NCI-H82 treated with DMSO at 0.1 percent for 48 hours (cell line): ENCODE results near the gene STAU1.
"Not testable (repeated sequence)": the region's sequence is repeated elsewhere in the genome, so short reads cannot be mapped to it uniquely, and the experiment has no call there.

ENCODE experiments used
- DNase-seq: peaks from one replicate; lab custom pipeline; 2025; ENCODE audit not compliant: unreplicated experiment; lab: John Stamatoyannopoulos, UW

STAU1 gene, protein sequence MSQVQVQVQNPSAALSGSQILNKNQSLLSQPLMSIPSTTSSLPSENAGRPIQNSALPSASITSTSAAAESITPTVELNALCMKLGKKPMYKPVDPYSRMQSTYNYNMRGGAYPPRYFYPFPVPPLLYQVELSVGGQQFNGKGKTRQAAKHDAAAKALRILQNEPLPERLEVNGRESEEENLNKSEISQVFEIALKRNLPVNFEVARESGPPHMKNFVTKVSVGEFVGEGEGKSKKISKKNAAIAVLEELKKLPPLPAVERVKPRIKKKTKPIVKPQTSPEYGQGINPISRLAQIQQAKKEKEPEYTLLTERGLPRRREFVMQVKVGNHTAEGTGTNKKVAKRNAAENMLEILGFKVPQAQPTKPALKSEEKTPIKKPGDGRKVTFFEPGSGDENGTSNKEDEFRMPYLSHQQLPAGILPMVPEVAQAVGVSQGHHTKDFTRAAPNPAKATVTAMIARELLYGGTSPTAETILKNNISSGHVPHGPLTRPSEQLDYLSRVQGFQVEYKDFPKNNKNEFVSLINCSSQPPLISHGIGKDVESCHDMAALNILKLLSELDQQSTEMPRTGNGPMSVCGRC

DNA sequence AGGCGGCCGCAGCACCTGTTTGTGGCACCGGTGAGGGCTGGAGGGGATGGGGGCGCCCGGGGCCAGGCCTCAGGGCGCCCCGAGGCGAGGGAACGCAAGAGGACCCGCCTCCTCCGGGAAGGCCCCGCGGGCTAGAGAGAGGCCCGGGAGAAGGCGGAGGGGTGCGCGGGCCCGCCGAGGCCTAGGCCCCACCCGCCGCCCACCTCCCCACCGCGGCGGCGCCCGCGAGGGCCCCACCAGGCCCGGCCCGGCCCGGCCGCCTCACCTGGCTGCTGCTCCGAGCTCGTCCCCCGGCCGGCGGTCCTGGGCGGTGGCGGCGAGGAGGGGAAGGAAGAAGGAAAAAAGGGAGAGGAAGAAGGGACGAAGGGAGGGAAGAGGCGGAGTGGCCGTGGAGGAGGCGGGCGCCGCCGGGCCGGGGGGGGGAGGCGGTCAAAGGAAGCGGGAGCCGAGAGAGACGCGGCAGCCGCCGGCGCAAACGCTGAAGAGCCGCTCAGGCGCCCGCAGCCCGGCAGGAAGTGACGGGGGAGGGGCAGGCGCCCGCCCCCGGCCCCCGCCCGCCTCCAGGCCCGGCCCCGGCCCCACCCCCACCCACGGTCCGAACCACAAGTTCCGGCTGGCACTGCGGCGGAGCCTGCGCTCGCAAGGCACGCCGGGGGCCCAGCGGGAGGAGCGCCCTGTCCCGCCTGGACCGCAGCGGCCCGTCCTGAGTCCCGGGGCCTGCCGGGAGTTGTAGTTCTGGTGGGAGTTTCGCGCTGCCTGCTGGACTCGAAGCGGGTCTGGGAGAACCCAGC, at the start of gene STAU1:
Gene STAU1 (minus strand): TSS at position 484 of the 791 bp plus-strand sequence. CDS start 22,133 bp downstream, outside the sequence.
- peak; percentile 85 for DNase-seq

DNA sequence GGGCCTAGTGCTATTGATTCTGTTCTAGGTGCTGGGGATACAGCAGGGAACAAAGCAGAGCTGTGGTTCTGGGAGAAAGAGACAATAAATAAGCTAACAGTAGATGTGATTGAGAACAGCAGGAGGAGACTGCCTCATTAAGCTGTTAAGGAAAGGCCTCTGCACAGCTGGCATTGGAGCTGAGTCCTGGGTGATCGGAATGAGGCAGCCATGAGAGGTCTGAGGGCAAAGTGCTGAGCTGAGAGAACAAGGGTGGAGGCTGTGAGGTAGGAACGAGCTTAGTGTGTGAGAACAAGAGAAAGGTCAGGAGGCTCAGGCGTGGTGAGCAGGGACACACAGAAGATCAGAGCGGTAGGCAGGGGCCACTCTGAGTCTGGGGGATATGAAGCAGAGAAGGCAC, 49.4 kb upstream of the STAU1 start:
- DNase-seq, result no peak

DNA sequence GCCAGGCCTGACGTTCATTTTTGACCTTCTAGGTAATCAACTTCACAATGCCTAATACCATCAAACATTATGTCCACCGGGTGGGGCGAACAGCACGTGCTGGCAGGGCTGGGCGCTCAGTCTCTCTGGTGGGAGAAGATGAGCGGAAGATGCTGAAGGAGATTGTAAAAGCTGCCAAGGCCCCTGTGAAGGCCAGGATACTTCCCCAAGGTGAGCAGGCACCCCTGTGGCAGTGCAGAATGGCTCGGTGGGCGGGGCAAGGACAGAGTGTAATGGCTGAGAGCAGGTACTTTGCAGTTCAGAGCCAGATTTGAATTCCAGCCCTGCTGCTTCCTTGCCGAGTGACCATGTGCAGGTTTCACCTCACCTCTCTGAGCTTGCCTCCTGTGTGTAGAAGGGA, 48.2 kb upstream of the STAU1 start:
- DNase-seq, result no peak

DNA sequence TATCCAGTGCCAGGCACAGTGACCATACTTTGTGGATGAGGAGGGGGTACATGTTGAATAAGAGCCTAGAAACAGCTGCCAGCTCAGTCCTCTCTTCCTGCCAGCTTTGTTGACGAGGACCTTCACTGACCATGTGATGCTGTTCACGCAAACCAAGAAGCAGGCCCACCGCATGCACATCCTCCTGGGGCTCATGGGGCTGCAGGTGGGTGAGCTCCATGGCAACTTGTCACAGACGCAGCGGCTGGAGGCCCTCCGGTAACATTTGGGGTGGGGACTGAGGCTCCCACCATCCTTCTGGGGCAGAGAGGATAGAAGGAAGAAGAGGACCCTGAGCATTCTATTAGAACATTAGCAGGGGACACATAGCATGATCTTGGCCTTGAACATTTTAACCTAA, 46.7 kb upstream of the STAU1 start:
- no peak for DNase-seq

DNA sequence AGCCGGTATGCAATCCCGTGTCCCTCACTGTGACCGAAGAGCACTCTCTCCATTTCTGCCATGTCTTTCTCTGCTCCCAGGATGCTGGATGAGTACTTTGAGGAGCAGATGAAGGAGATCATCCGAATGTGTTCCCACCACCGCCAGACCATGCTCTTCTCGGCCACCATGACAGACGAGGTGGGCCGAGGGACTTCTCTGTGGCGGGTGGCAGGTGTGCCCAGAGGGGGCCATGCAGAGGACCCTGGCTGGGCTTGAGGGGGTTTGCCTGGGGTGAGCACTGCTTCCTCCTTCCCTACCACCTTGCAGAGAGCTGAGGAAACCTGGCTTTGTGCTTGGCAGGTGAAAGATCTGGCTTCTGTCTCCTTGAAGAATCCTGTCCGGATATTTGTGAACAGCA, 45.1 kb upstream of the STAU1 start:
- no peak for DNase-seq

DNA sequence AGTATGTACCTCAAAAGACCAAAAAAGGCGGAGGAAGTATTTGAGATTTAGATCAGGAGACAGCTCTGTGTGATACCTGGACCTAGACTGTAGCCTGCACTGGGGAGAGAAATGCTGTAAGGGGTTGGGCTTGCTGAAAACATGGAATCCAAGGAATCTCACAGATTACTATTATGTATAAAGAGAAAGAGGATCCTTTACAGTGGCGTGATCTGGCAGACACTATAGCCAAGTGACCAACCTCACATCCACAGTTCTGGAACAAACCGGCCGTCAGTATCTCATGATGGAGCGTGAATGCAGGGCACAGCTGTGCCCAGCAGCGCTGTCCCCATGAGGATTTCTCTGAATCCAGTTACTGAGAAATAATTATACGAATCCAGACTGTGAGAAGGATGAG, 43.3 kb upstream of the STAU1 start:
- DNase-seq, result no peak

DNA sequence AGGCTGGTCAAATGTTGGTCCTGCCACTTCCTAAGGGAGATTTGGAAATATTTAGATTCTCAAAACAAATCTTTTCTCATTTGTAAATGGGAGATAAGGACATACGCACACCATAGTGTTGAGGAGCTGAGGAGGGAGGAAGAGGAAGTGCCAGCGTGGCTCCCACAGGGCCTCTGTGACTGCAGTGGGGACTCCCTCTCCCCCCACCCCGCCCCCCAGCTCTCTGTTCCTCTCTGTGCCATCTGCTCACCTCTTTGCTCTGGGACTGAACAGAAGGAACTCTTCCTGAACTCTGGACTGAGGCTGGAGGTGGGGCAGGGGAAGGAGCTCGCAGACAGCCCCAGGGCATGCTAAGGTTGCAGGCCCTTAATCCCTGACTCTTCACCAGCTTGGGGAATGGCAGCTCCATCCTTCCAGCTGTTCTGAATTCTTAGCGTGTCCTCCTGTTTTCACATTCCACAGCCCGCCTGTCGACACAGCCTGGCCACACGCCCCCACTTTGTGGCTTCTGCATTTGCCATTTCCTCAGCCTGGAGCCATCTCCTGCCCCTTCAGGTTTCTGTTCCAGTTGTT, 42.5 kb upstream of the STAU1 start:
- DNase-seq, result peak; percentile 81

DNA sequence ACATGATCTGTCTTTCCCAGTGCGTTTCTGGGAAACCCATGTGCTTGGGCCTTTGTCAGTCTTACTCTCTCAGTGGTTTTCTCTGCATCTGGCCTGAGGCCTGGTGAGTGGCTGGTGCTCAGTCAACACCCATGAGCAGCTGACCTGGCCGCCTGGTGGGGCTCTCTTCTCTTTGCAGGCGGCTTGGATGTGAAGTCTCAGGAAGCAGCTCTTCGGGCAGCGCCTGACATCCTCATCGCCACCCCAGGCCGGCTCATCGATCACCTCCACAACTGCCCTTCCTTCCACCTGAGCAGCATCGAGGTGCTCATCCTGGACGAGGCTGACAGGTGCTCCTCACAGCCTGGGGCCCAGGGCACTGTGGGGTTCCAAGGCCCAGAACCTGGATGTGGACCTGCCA, 41.9 kb upstream of the STAU1 start:
- DNase-seq, result no peak

DNA sequence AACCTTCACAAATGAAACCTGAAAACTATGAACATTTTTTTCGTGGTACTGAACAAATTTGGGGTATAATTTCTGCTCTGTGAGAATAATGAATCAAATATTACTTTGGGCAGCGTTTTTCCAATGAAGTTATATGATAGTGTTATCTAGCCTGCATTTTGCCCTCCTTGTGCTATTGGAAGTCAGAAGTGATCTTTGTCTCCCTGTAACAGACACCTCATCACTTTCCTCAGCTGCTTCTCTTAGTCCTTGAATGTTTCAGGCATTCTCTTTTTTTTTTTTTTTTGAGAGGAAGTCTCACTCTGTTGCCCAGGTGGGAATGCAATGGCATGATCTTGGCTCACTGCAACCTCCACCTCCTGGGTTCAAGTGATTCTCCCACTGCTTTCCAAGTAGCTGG, 41.2 kb upstream of the STAU1 start:
- no peak for DNase-seq

DNA sequence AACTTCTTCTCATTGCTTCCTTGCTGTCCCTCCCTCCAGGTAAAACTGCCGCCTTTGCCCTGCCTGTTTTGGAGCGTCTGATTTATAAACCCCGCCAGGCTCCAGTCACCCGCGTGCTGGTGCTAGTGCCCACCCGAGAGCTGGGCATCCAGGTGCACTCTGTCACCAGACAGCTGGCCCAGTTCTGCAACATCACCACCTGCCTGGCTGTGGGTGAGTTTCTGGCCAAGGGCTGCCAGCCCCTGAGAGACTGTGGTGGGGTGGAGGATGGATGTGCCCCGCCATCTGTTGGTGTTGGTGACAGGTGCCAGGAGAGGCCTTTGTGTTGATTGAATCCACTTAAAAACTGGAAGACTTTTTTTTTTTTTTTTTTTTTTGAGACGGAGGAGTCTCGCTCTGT, 40.5 kb upstream of the STAU1 start:
- no peak for DNase-seq

DNA sequence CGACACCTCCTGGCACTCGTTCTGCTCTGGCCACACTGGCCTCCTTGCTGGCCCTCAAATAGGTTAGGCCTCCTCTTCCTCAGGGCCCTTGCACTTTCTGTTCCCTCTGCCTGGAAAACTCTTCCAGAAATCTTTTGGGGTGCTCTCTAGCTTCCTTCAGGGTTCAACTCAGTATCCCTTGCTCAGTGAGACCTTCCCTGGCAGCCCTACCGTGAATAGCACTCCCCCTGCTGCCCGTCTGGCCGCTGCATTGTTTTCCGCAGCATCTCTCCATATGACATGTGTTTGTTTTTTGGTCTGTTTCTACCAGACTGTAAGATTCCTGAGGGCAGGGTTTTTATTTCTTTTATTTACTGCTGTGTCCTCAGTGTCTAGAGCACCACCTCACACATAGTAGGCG, 37.8 kb upstream of the STAU1 start:
- DNase-seq, result no peak

DNA sequence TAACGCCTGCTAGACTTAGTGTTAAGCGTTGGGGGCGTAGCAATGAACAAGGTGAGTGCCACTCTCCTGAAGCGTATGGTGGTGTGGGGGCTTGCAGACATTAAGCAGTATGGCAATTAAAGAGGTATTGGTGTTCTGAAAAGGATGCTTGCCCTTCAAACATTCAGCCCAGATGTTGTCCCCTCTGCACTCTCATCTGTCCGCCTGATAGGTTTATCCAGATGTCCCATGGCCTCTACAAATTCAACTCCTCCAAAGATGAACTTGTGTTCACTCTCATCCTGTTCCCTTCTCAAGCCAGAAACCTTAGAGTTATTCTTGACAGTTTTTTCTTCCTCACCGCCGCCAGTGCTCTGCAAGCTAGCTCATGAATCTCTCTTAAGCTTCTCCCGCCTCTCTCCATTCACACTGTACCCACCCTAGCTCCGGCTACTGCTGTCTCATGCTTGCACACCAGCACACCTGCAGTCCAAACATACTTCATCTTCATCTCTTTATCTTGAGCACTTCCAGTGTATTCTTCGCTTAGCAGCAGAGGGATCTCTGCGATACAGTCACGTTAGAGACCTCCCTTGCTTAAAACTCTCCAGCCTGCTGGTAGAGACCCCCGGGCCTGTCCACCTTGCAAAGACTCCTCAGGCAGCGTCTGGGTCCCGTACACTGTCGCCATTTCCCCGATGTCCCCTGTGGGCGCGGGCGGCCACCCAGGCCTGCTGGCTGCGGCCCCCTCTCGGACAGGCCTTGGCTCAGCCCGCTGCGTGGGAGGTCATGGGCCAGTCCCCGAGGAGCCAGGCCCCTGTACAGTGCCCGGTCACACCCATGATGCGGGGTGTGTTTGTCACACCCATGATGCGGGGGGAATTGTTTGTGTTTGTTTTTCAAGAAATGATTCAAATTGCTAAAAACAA, 32.0 kb upstream of the STAU1 start:
- DNase-seq, result no peak

DNA sequence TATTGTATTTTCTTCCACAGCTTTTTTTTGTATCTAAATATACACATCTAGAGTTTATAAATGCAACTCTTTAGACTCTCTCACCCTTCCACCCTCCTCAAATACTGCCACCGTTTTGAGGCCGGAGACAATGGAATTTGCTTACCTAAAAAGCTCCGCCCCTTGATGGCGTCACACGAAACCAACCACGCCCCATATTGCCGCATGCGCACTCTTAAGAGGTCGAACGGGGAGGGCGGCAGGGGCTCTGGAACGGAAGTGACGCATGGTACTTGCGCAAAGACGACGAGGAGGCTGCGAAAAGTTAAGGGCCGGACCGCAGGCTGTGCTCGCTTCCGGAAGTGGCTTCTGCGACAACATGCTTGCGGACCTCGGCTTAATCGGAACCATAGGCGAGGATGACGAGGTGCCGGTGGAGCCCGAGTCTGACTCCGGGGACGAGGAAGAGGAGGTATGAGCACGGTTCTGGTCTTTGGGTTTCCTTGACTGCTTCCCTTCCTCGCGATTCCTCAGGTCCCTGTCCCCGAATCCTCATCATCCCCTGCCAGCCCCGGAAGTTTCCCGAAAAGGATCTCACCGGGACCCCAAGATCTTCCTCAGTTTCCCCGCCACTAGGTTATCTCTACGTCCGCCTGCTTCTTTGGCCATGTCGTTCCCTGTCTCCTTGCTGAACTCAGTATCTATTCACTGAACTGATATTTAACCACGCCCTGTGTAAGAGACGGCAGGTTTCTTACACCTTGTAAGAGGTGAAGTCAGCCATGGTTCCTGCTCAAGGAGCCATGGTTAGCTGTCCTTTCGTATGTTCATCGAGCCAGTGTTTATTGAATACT, 31.2 kb upstream of the STAU1 start, which contains the start of gene DDX27:
Gene DDX27 (plus strand): TSS at position 326 of the 833 bp plus-strand sequence. CDS start 33 bp downstream, at position 359.
- DNase-seq, result peak; percentile 99

DNA sequence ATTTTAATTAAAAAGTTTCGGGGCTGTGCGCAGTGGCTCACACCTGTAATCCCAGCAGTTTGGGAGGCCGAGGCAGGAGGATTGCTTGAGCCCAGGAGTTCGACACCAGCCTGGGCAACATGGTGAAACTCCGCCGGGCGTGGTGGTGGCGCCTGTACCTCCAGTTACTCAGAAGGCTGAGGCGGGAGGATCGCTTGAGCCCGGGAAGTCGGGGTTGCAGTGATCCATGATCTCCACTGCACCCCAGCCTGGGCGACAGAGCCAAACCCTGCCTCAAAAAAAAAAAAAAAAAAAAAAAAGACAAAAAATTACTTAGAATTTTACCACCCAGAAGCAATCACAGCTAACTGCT, 30.6 kb upstream of the STAU1 start:
- DNase-seq, result not testable (repeated sequence)

DNA sequence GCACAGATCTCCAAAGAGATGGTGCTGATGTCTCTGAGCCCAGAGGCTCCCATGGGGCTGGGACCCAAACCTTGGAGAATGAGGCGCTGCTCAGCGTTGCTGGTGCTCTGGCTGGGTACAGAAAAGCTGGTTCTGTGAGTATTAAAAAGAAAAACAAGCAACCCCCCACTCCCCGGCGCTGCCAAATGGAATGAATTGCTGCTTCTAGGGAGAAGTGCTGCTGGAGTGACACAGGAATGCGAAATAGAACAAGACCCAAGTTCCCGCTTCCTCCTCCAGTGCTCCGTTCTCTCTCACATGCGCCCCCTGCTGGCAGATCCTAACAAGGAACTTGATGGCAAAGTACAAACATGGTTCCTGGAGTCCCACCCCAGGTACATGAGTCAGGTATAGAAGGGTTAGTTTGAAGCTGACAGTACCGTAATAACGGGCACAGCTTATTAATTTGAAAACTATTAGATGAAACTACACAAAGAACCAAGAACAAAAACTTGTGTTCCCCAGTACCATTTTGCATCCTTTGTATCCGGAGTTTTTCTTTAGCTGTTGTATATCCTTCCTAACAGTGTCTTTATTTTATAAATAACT, 29.0 kb upstream of the STAU1 start:
- peak; percentile 79 for DNase-seq

DNA sequence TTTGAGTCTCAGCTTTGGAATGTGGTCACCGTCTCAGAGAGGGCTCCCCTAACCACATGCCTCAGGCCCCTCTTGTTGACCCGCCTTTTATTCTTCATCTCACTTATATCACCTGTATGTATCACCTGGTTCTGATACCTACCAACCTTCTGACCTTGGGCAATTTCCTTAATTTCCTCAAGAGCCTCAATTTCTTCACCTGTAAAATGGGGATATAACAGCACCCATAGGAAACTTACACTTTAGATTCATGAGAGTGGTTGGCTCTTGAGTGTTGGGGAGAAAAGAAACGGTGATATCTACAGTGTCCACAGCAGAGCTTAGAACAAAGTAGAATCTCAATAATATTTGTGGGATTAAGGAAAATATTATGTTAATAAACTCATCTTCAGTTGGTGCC, 27.1 kb upstream of the STAU1 start:
- no peak for DNase-seq

DNA sequence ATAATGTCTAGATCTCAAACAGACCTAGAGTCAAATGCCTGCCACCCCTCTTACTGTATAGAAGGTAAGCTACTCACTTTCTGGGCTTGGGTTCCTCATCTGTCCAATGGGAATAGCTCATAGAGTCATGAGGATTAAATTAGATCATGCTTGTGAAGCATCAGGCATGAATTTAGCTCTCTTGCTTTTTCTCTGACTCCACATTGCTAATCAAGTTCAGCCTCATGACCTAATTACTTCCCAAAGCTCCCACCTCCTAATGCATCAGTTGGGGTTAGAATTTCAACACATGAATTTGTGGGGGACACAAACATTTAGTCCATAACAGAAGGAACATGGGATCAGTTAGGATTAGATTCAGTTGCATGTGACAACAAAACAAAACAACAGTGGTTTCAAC, 26.4 kb upstream of the STAU1 start:
- no peak for DNase-seq

DNA sequence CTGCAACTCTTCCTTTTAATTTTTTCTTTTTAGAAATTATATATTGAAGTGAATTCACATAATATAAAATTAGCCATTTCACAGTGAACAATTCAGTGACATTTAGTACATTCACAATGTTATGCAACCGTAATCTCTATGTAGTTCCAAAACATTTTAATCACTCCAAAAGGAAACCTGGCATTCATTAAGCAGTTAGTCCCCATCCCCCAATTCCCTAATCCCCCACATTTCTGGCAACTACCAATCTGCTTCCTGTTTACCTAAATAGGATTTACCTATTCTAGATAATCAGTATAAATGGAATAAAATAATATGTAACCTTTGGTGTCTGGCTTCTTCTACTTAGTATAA, 22.6 kb upstream of the STAU1 start:
- DNase-seq, result no peak

DNA sequence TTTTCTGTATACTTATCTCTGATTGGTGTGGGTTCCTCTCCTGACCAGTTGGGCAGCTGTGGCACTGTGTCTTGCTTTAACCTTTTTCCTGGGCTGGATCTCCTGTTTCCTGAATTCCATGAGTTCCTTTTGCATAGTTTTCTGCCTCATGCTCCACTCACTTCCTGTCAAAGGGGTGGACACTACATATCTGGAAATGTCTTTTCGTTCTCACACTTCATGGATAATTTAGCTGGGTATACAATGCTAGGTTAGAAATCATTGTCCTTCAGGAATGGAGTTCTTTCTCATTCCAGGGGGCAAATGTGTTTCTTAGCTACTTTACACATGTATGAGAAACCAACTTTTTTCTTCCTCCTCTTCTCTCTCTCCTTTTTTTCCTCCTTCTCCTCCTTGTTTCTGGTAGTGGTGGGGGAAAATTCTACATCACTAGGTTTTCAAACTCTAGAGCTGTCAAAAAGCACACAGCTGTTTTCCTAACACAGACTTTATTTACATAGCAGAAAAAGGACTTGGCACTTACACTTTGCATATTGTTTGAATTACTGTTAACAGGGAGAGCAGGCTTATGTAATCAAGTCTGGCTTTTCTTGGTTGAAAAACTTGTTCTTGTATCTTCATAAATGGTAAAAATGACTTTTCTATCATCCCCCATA, 22.1 kb upstream of the STAU1 start:
- DNase-seq, result no peak
